NCI-H1930 (cell line): ENCODE measurements around the gene CFAP57.

ENCODE experiments used
- DNase-seq, 2 experiments: peaks; one replicate each; lab custom pipeline; 2025; lab: John Stamatoyannopoulos, UW

The CFAP57 gene

GRCh38 chr1:43227143-43227764 is 55.1 kb downstream of the CFAP57 start:
- DNase-seq: peak; percentile 17 to 60

- DNase-seq: no peak
Measured at GRCh38 chr1:43229826-43230780, 58.0 kb downstream of the CFAP57 start.

- DNase-seq: no peak
Measured at GRCh38 chr1:43232074-43232473, 59.9 kb downstream of the CFAP57 start.

- no peak for DNase-seq
Measured at GRCh38 chr1:43232482-43232881, 60.4 kb downstream of the CFAP57 start.

GRCh38 chr1:43233631-43234030 is 61.5 kb downstream of the CFAP57 start:
- DNase-seq: no peak

GRCh38 chr1:43234267-43234666 is 62.1 kb downstream of the CFAP57 start:
- no peak for DNase-seq

GRCh38 chr1:43235040-43235439 is 62.9 kb downstream of the CFAP57 start:
- no peak for DNase-seq

- DNase-seq: no peak
Measured at GRCh38 chr1:43235451-43236121, 63.5 kb downstream of the CFAP57 start.

- DNase-seq: no peak
Measured at GRCh38 chr1:43237121-43237520, 65.0 kb downstream of the CFAP57 start.

GRCh38 chr1:43238085-43238484 is 66.0 kb downstream of the CFAP57 start:
- peak; percentile 7 to 23 for DNase-seq

GRCh38 chr1:43238991-43239469 is 66.9 kb downstream of the CFAP57 start:
- DNase-seq: no peak

GRCh38 chr1:43239484-43239883 is 67.4 kb downstream of the CFAP57 start:
- no peak for DNase-seq

GRCh38 chr1:43241413-43241836 is 69.3 kb downstream of the CFAP57 start:
- DNase-seq: no peak

- DNase-seq: no peak
Measured at GRCh38 chr1:43243299-43243698, 71.2 kb downstream of the CFAP57 start.

- DNase-seq: no peak
Measured at GRCh38 chr1:43246466-43247213, 74.5 kb downstream of the CFAP57 start.

GRCh38 chr1:43247256-43247921 is 75.3 kb downstream of the CFAP57 start:
- no peak for DNase-seq

GRCh38 chr1:43250351-43250761 is 78.2 kb downstream of the CFAP57 start:
- DNase-seq: no peak

GRCh38 chr1:43251024-43251423 is 78.9 kb downstream of the CFAP57 start:
- no peak for DNase-seq

- DNase-seq: no peak
Measured at GRCh38 chr1:43252225-43252624, 80.1 kb downstream of the CFAP57 start.

- DNase-seq: no peak
Measured at GRCh38 chr1:43253173-43253572, 81.0 kb downstream of the CFAP57 start.

GRCh38 chr1:43253876-43254275 is 81.7 kb downstream of the CFAP57 start:
- DNase-seq: no peak
